Measurements from ENCODE around the gene ADNP.
"Not testable (repeated sequence)": the region's sequence is repeated elsewhere in the genome, so short reads cannot be mapped to it uniquely, and the experiment has no call there.

The ADNP gene

GRCh38 chr20:50898475-50898874, 32.8 kb downstream of the ADNP start:
- DNase-seq = no peak

GRCh38 chr20:50895111-50895830, 36.0 kb downstream of the ADNP start:
- DNase-seq = no peak

DNA sequence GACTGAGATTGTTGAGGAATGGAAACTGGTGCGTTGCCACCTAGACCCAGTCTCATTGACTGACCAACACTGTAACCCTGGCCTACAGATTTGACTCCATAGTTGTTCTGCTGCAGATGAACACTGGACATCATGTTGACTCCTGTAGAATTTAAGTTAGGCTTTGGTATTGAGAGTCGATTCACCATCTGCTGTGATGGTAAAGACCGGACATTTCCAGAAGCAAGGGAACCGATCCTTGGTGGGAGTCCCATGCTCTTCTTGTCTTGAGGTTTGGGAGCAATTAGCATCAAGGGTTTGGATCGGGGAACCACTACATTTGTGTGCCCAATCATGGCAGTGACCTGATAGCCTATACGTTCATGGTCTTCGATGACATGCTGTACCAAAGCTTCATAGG, 37.6 kb downstream of the ADNP start:
- no peak for DNase-seq

GRCh38 chr20:50892394-50892793, 38.8 kb downstream of the ADNP start:
- no peak for DNase-seq

DNA sequence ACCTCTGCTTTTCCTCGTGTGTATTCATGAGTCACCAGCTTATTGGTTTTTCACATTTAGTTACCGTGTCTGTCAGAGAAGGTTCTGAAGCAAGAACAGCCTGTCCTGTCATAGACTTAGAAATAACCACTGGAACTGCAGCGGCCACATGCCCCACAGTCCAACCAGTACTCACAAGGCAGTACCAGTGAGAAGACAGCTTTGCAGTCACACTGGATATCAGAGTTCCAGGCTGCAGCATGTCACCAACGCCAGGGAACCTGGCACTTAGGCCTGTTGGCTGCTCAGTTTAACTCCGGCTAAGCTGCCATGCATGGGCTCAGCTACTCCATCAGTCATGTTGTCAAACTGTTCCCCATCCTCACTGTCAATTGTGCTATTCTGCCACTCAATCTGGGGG, 40.1 kb downstream of the ADNP start:
- no peak for DNase-seq

DNA sequence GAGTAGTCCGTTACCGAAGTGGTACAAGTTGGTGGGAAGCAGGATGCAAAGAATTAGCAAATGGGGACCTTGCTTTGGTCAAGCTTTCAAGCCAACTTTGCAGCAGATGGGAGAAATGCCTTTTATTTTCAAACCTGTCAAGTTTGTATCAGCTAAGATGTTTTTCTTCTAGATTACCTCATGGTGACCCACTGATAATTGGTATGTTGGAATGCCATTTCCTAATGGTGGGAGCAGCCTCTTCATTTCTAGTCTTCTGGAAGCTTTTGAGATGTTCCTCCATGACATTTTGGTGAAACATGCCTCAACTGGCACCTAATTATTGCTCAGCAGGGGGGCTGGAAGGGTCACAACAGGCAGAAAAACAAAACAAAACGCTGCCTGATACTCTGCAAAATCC, 43.7 kb downstream of the ADNP start:
- DNase-seq = no peak

- DNase-seq = no peak
Observed at GRCh38 chr20:50886184-50886790, 45.0 kb downstream of the ADNP start.

GRCh38 chr20:50885781-50886180, 45.5 kb downstream of the ADNP start:
- no peak for DNase-seq

GRCh38 chr20:50885068-50885467, 46.2 kb downstream of the ADNP start:
- no peak for DNase-seq

DNA sequence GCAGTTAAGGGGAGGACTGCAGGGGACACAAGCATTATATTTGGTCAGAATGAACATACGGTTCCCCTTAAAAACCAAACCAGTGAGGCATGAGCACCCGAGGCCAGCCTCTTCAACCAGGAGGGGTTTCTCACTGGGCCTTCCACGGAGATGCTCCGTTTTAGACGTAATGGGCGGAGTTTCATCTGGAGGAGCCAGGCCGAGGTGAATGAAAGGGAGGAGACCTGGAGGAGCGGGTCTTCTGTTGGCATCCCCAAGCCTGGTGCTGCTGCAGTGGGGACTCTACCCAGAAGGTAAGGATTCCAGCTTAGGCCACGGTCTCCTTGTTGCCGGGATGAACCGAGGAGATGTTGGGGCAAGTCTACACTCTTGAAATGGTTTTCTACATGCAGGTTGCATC, 47.4 kb downstream of the ADNP start:
- no peak for DNase-seq

GRCh38 chr20:50881759-50882424, 49.3 kb downstream of the ADNP start:
- DNase-seq = not testable (repeated sequence)

DNA sequence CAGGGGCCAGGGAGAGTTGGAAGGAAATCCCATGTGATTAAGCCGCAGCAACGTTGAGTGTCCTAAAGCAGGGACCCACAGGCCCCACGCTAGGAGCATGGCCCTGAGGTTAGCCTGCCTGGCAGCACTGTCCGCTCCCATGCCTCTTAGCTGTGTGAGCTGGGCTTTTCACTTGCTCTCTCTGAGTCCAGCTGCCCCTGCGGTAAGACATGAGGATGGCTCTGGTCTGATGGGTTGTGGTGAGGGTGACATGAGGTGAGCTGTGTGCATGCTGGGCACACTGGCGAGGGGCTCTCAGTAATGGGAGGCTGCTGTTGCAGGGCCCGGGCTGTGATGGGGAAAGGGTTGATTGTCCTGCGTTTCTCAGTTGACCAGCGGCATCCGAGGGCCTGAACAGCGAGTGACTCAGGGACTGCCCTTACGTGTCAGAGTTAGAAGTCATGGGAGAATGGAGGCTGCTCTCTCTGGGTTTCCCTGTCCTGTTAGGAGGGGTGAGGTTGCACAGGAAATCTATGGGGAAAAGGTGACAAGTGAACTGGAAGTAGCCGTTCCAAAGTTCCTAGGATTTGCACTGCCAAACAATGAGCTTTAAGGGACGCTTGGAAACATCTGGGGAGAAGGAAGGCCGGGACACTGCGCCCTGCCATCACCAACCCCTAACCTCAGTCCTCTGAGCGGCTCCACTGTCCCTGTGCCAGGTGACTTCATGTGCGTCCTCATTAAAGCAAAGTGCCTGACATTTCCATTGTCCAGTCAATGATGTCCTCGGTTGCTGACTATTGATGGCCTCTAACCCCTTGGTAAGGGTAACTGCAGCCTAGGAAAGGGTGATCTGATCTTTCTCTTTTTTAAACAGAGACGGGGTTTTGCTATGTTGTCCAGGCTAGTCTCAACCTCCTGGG, 51.3 kb downstream of the ADNP start:
- DNase-seq = no peak

DNA sequence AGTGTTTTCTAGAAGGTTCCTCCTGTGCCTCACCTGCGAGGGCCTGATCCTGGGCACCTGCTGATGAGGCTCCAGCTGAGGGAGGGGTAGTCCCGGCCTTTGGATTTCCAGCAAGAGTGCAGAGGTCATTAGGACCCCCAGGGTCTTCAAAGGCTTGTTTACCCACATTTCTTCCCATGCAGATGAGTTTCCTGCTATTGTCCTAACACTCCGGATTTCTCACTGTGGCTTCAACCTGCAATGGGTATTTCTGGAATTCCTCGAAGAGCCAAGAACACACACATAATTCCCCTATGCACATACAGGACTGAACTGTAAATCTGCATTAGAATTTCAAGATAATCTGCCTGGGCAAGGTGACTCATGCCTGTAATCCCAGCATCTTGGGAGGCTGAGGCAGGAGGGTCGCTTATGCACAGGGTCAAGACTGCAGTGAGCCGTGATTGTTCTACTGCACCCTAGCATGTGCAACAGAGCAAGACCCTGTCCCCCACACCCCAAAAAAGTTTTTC, 53.9 kb downstream of the ADNP start:
- DNase-seq = no peak

- DNase-seq = no peak
Observed at GRCh38 chr20:50876816-50877215, 54.4 kb downstream of the ADNP start.

DNA sequence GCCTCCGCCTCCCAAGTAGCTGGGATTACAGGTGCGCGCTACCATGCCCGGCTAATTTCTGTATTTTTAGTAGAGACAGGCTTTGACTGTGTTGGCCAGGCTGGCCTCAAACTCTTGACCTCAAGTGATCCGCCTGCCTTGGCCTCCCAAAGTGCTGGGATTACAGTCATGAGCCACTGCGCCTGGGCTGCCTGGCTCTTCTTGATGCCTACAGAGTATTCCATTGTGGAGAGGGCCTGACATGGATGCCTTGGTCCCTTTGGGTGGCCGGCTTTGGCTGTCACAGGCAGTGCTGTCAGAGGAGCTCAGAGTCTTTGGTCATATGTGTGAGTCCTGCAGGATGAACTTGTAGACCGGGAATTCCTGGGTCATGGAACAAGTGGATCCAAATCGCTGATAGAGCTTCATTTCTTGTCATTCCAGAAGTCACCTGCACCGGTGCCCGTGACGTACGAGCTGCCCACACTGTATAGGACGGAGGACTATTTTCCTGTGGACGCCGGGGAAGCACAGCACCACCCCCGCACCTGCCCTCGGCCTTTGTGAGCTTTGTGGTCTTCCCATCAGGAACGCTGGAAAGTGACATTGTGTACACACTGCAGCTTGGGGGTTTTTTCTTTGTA, 55.1 kb downstream of the ADNP start:
- no peak for DNase-seq

GRCh38 chr20:50874758-50875665, 56.2 kb downstream of the ADNP start:
- DNase-seq = no peak

- DNase-seq = no peak
Observed at GRCh38 chr20:50874111-50874757, 57.0 kb downstream of the ADNP start.

DNA sequence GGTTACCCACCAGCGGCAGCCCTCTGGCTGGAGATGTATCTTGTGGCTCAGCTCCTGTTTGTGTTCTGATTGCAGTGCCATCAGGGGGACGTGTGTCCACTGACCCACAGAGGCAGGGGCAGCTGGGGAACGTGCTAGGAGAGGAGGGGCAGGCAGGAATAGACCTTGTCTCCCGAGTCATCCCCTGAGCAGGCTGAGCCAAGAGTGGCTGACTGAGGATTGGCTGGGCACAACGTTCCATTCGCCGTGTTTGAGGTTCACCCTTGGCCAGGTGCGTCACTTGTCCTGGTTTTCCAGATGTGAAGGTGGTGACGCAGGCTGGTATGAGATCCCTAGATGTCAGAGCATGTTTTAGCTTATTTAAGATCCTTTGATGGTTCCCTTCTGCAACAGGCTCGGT, 57.7 kb downstream of the ADNP start:
- no peak for DNase-seq

GRCh38 chr20:50872560-50873425, 58.4 kb downstream of the ADNP start:
- no peak for DNase-seq

Measured in cortex of kidney (tissue), 1 donor.